ENCODE data around the gene KCTD2.

The KCTD2 gene

GRCh38 chr17:75074532-75074931 lies 27.5 kb downstream of the KCTD2 start:
- TF ChIP-seq, protein P1, sequence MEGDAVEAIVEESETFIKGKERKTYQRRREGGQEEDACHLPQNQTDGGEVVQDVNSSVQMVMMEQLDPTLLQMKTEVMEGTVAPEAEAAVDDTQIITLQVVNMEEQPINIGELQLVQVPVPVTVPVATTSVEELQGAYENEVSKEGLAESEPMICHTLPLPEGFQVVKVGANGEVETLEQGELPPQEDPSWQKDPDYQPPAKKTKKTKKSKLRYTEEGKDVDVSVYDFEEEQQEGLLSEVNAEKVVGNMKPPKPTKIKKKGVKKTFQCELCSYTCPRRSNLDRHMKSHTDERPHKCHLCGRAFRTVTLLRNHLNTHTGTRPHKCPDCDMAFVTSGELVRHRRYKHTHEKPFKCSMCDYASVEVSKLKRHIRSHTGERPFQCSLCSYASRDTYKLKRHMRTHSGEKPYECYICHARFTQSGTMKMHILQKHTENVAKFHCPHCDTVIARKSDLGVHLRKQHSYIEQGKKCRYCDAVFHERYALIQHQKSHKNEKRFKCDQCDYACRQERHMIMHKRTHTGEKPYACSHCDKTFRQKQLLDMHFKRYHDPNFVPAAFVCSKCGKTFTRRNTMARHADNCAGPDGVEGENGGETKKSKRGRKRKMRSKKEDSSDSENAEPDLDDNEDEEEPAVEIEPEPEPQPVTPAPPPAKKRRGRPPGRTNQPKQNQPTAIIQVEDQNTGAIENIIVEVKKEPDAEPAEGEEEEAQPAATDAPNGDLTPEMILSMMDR (IDR thresholded peaks at IDR 0.05; ENCODE audit: low read depth, low read length): no peak
- TF ChIP-seq POLR2A (IDR thresholded peaks at IDR 0.05; ENCODE audit: extremely low read depth, insufficient read length) (no peak), MAX (IDR thresholded peaks at IDR 0.05; ENCODE audit: low read depth, low read length) (no peak), MYC (IDR thresholded peaks at IDR 0.05; ENCODE audit: low read depth, low read length) (no peak)
- H3K4me3 ChIP-seq (ENCODE audit: low read depth, low read length): no peak overlapping the region
- no peak for DNase-seq (ENCODE audit: low read depth)

- no peak for TF ChIP-seq MYC (IDR thresholded peaks at IDR 0.05; ENCODE audit: low read depth, low read length)
- TF ChIP-seq MAX (IDR thresholded peaks at IDR 0.05; ENCODE audit: low read depth, low read length): no peak
- no peak overlapping the region for H3K4me3 ChIP-seq (ENCODE audit: low read depth, low read length)
- DNase-seq (ENCODE audit: low read depth): no peak
Observed at GRCh38 chr17:75075597-75076336, 28.7 kb downstream of the KCTD2 start.

DNA sequence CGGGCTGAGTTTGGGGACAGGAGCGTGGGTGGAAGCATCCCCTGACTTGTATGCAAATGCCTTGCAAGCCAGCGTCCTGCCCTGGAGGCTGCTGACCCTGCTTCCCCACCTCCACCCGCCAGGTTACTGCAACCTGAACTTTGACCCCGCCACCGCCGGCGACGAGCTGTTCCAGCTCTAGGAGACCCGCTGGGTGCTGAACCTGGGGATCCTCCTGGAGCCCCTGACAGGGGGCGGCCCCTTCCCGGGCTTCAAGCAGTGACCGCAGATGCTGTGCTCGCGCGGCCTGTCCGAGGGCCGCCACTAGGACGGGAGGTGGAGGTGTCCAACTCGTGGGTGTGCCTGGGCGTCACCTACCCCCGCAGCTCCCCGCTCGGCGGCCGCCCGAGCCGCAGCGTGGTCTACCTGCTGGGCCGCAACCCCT lies 30.1 kb downstream of the KCTD2 start:
- no peak for DNase-seq (ENCODE audit: low read depth)
- H3K4me3 ChIP-seq (ENCODE audit: low read depth, low read length): no peak overlapping the region
- TF ChIP-seq POLR2A (IDR thresholded peaks at IDR 0.05; ENCODE audit: extremely low read depth, insufficient read length) (no peak), MAX (IDR thresholded peaks at IDR 0.05; ENCODE audit: low read depth, low read length) (no peak), MYC (IDR thresholded peaks at IDR 0.05; ENCODE audit: low read depth, low read length) (no peak)
- TF ChIP-seq, protein P1 (IDR thresholded peaks at IDR 0.05; ENCODE audit: low read depth, low read length): no peak

DNA sequence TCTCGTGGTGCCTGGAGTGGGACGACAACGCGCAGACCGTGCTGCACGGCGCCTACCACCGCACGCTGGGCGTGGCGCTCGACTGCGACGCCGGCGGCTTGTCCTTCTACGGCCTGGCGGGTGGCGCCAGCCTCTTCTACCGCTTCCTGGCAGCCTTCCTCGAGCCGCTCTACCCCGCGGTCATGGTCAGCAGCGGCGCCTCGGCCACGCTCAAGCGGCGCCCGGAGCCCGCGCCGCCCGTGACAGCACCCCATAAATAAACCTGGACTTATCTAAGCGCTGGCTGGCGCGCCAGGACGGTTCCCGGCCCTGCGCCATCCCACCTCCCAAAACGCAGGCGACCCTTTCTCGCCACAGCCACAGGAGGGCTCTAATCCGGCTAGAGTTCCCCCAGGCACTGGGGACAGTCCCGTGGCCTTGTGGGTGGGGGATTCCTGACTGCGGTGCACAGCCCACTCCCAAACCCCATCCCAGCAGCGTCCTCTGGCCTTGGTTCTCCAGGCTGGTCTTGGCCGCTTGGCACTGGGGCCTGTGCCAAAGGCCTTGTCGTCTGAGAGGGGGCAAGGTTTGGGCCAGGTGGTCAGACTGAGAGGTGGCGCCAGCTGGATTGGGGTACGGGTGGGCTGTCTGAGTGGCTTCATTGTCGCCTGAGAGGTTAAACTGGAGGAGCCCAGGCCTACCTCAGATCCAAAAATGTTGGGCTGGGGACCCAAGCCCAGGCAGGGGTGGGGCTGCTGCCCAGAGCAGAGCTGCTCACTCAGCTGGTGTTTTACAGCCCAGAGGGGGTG lies 30.7 kb downstream of the KCTD2 start:
- H3K4me3 ChIP-seq (ENCODE audit: low read depth, low read length): no peak overlapping the region
- no peak for DNase-seq (ENCODE audit: low read depth)
- no peak for TF ChIP-seq MAX (IDR thresholded peaks at IDR 0.05; ENCODE audit: low read depth, low read length)
- TF ChIP-seq MYC (IDR thresholded peaks at IDR 0.05; ENCODE audit: low read depth, low read length): no peak
- TF ChIP-seq POLR2A (IDR thresholded peaks at IDR 0.05; ENCODE audit: extremely low read depth, insufficient read length): no peak
- TF ChIP-seq, protein P1 (IDR thresholded peaks at IDR 0.05; ENCODE audit: low read depth, low read length): no peak

GRCh38 chr17:75078284-75079022 lies 31.4 kb downstream of the KCTD2 start:
- no peak for TF ChIP-seq POLR2A (IDR thresholded peaks at IDR 0.05; ENCODE audit: extremely low read depth, insufficient read length)
- TF ChIP-seq, protein P1 (IDR thresholded peaks at IDR 0.05; ENCODE audit: low read depth, low read length): no peak
- no peak for TF ChIP-seq MAX (IDR thresholded peaks at IDR 0.05; ENCODE audit: low read depth, low read length)
- TF ChIP-seq MYC (IDR thresholded peaks at IDR 0.05; ENCODE audit: low read depth, low read length): no peak
- H3K4me3 ChIP-seq (ENCODE audit: low read depth, low read length): no peak overlapping the region
- DNase-seq (ENCODE audit: low read depth): peak; percentile 57

Measured in NB4 (cell line).